Spinal cord (tissue), 10 donors: ENCODE measurements around the gene TBX20. TPM values are rescaled to one million over a fixed set of nuclear protein-coding genes. Genes with fewer than 3 reads are reported as not detected.

Experiments used
- DNase-seq, 6 donors: peaks; one replicate each; pipeline versions ENCODE4 v3.0.0 to v3.0.0-alpha.2; 2013 to 2015; ENCODE audit warnings: low spot score in 6 of 6, low read depth in 4 of 6
- H3K27ac ChIP-seq: one replicate; pipeline ENCODE4 v1.5.1; 2013; ENCODE audit warnings: low read depth, low read length, control low read depth
- H3K27me3 ChIP-seq: one replicate; pipeline ENCODE4 v1.6.1; 2013; ENCODE audit warnings: low read length; ENCODE audit not compliant: control insufficient read depth, insufficient read depth
- H3K36me3 ChIP-seq: one replicate; pipeline ENCODE4 v1.6.1; 2013; ENCODE audit warnings: low read length; ENCODE audit not compliant: control insufficient read depth, insufficient read depth
- H3K4me1 ChIP-seq: one replicate; pipeline ENCODE4 v1.6.1; 2013; ENCODE audit warnings: low read length; ENCODE audit not compliant: control insufficient read depth, insufficient read depth
- H3K4me3 ChIP-seq: one replicate; pipeline ENCODE4 v1.5.1; 2013; ENCODE audit warnings: low read depth, low read length, control low read depth
- H3K9me3 ChIP-seq: one replicate; pipeline ENCODE4 v1.6.1; 2013; ENCODE audit warnings: low read length; ENCODE audit not compliant: control insufficient read depth, insufficient read depth
- WGBS: methylation state at CpG from one replicate; pipeline ENCODE4 v1.1.5; 2013; ENCODE audit warnings: missing lambda C conversion rate; ENCODE audit not compliant: insufficient coverage; 5-methylcytosine and 5-hydroxymethylcytosine counted together
- polyA plus RNA-seq, 2 donors: library from polyadenylated mRNA; unstranded; fragments of 120-200 nt; gene quantifications; one replicate each; pipeline ENCODE4 v1.2.1, GENCODE V29; 2013; ENCODE audit not compliant: insufficient read length in 2 of 2
- total RNA-seq, 2 donors: library from RNA; depleted of rRNA in 1 of 2; stranded (reverse); fragments of 120-200 nt in 1 of 2; fragments of >200 nt in 1 of 2; gene quantifications; one replicate each; pipeline versions ENCODE4 v1.2.3 to v1.2.4, GENCODE V29; 2013 to 2014
- donor health status: healthy.

TBX20 gene
- total and polyA plus RNA-seq, 4 donors, result not detected

- peaks cover 100% of the 10 kb centered on the region for H3K27me3 ChIP-seq
- no peaks in the 10 kb centered on the region for H3K9me3 ChIP-seq
- H3K4me1 ChIP-seq, result peaks cover 43% of the 10 kb centered on the region
- no peak overlapping the region for H3K27ac ChIP-seq
- DNase-seq, result peak in 2 of 6 donors; percentile 54 to 74
- no peak overlapping the region for H3K4me3 ChIP-seq
- H3K36me3 ChIP-seq, result no peaks in the 10 kb centered on the region
- under 1% methylated on average over 13 of the region's 29 CpGs for WGBS
Measured at GRCh38 chr7:35256256-35257175, 2.6 kb upstream of the TBX20 start.

- H3K4me3 ChIP-seq, result no peak overlapping the region
- no peaks in the 10 kb centered on the region for H3K36me3 ChIP-seq
- no peaks in the 10 kb centered on the region for H3K9me3 ChIP-seq
- peak in 2 of 6 donors; percentile 49 to 62 for DNase-seq
- WGBS, result 4% methylated on average over 11 of the region's 19 CpGs
- H3K27me3 ChIP-seq, result peaks cover 100% of the 10 kb centered on the region
- H3K4me1 ChIP-seq, result peaks cover 36% of the 10 kb centered on the region
- no peak overlapping the region for H3K27ac ChIP-seq
Measured at GRCh38 chr7:35255443-35256255, 1.7 kb upstream of the TBX20 start.

GRCh38 chr7:35254496-35255442 is 869 bp upstream of the TBX20 start:
- Histone ChIP-seq H3K4me3 (no peak overlapping the region), H3K27me3 (peaks cover 100% of the 10 kb centered on the region), H3K27ac (no peak overlapping the region), H3K4me1 (peaks cover 36% of the 10 kb centered on the region), H3K9me3 (no peaks in the 10 kb centered on the region), H3K36me3 (no peaks in the 10 kb centered on the region)
- DNase-seq, result peak in 2 of 6 donors; percentile 48 to 62
- WGBS, result 5% methylated on average over 37 of the region's 45 CpGs

- H3K9me3 ChIP-seq, result no peaks in the 10 kb centered on the region
- no peaks in the 10 kb centered on the region for H3K36me3 ChIP-seq
- H3K27ac ChIP-seq, result no peak overlapping the region
- peaks cover 35% of the 10 kb centered on the region for H3K4me1 ChIP-seq
- WGBS, result 0% methylated on average over 21 of the region's 21 CpGs
- peak in 1 of 6 donors; percentile 44 for DNase-seq
- H3K4me3 ChIP-seq, result no peak overlapping the region
- peaks cover 100% of the 10 kb centered on the region for H3K27me3 ChIP-seq
Measured at GRCh38 chr7:35253460-35253709, 515 bp downstream of the TBX20 start.

GRCh38 chr7:35252612-35253459 is 1.1 kb downstream of the TBX20 start:
- H3K27me3 ChIP-seq, result peaks cover 98% of the 10 kb centered on the region
- H3K9me3 ChIP-seq, result no peaks in the 10 kb centered on the region
- peak in 2 of 6 donors; percentile 54 to 57 for DNase-seq
- H3K4me3 ChIP-seq, result no peak overlapping the region
- peaks cover 30% of the 10 kb centered on the region for H3K4me1 ChIP-seq
- H3K36me3 ChIP-seq, result no peaks in the 10 kb centered on the region
- WGBS, result 4% methylated on average over 9 of the region's 16 CpGs
- no peak overlapping the region for H3K27ac ChIP-seq

GRCh38 chr7:35251606-35252310 is 2.1 kb downstream of the TBX20 start:
- 0% methylated on average over 4 of the region's 5 CpGs for WGBS
- no peaks in the 10 kb centered on the region for H3K36me3 ChIP-seq
- H3K4me3 ChIP-seq, result no peak overlapping the region
- peaks cover 21% of the 10 kb centered on the region for H3K4me1 ChIP-seq
- peak in 2 of 6 donors; percentile 7 to 16 for DNase-seq
- H3K27me3 ChIP-seq, result peaks cover 95% of the 10 kb centered on the region
- no peaks in the 10 kb centered on the region for H3K9me3 ChIP-seq
- H3K27ac ChIP-seq, result no peak overlapping the region

GRCh38 chr7:35250941-35251340 is 3.0 kb downstream of the TBX20 start:
- H3K27ac ChIP-seq, result no peak overlapping the region
- H3K4me1 ChIP-seq, result peaks cover 21% of the 10 kb centered on the region
- DNase-seq, result no peak
- peaks cover 95% of the 10 kb centered on the region for H3K27me3 ChIP-seq
- H3K4me3 ChIP-seq, result no peak overlapping the region
- H3K36me3 ChIP-seq, result no peaks in the 10 kb centered on the region
- no peaks in the 10 kb centered on the region for H3K9me3 ChIP-seq
- no CpG with 5 or more reads among the region's 1 CpG for WGBS

- Histone ChIP-seq H3K4me1 (peaks cover 21% of the 10 kb centered on the region), H3K27ac (no peak overlapping the region), H3K36me3 (no peaks in the 10 kb centered on the region), H3K4me3 (no peak overlapping the region), H3K27me3 (peaks cover 94% of the 10 kb centered on the region), H3K9me3 (no peaks in the 10 kb centered on the region)
- no peak for DNase-seq
- WGBS, result no CpG with 5 or more reads among the region's 2 CpGs
Measured at GRCh38 chr7:35250452-35250851, 3.4 kb downstream of the TBX20 start.
